Measurements from ENCODE around the gene GRIP2.

DNA sequence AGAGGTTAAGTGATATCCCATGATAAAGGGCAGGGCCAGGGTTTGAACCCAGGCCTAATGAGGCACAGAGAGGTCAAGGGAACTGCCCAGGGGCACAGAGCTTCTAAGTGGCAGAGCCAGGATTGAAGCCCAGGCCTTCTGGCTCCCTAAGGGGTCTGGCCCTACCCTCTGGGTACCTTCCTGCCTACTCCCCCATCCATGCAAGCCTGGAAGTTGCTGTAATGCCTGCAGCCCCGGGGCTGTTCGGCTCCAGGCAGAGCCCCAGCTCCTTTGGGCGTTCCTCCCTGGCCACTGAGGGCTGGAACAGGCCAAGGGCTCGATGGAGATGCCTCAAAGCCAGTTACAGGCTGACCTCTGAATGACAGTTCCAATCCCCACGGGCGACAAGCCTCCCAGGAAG lies 4.5 kb downstream of the GRIP2 start:
- TF ChIP-seq CTCF (IDR thresholded peaks at IDR 0.05) (no peak), EZH2 (IDR thresholded peaks at IDR 0.05) (no peak), EZH2phosphoT487 (IDR thresholded peaks at IDR 0.05) (no peak)
